Endothelial cell of umbilical vein (primary cell): ENCODE measurements around the gene LOXL4. TPM values are rescaled to one million over a fixed set of nuclear protein-coding genes. Genes with fewer than 3 reads are reported as not detected.
A peak's percentile ranks its signal among the peaks of the same experiment; 100 is the strongest.

Experiments
- Bru-seq: library from RNA; stranded (reverse); fragments of 400-500 nt; gene quantifications from one replicate; lab custom pipeline; 2021; lab: Mats Ljungman, UMichigan
- BruChase-seq, 2 experiments: library from RNA; stranded (reverse); fragments of 400-500 nt; gene quantifications; one replicate each; lab custom pipeline; 2021; lab: Mats Ljungman, UMichigan
- BruUV-seq: library from RNA; stranded (reverse); fragments of 400-500 nt; replicated peaks from 2 replicates; lab custom pipeline; 2021; lab: Mats Ljungman, UMichigan
- CTCF ChIA-PET: fragments of 300-600, 350-600 bp; sonication (Branson Sonifier 250); formaldehyde crosslinking; loops from one replicate; lab custom pipeline; 2021; ENCODE audit warnings: antibody characterized with exemption, inconsistent platforms; lab: Charles Lee
- POLR2A ChIA-PET: fragments of 300-600, 350-600 bp; sonication (Branson Sonifier 250); formaldehyde crosslinking; loops from one replicate; lab custom pipeline; 2021; ENCODE audit warnings: antibody characterized with exemption, inconsistent platforms; lab: Charles Lee
- DNase-seq: peaks from one replicate; pipeline ENCODE4 v3.0.0-alpha.2; 2011; ENCODE audit warnings: low read depth, low spot score
- FAIRE-seq: peaks from 2 replicates; lab custom pipeline; 2011; peaks lifted over from hg19 to GRCh38; lab: Jason Lieb, UNC
- H2AFZ ChIP-seq: 2 replicates; pipeline ENCODE4 v1.6.0; 2012; ENCODE audit warnings: low read depth, low read length, control low read depth, inconsistent platforms
- H3K27ac ChIP-seq: 2 replicates; pipeline ENCODE4 v1.5.1; 2011; ENCODE audit warnings: low read depth, mild to moderate bottlenecking, control low read depth, low read length, moderate library complexity; ENCODE audit not compliant: insufficient read depth
- H3K27me3 ChIP-seq, 2 experiments: 2 replicates each; pipeline versions ENCODE4 v1.6.0 to v1.6.1; 2011; ENCODE audit warnings: low read length in 2 of 2, mixed read lengths in 1 of 2; ENCODE audit not compliant: control insufficient read depth in 2 of 2, insufficient read depth in 2 of 2
- H3K36me3 ChIP-seq, 2 experiments: 2 replicates in 1 of 2; 3 replicates in 1 of 2; pipeline ENCODE4 v1.5.1; 2011; ENCODE audit warnings: low read length in 2 of 2, mild to moderate bottlenecking in 1 of 2, moderate library complexity in 1 of 2; ENCODE audit not compliant: control insufficient read depth in 2 of 2, insufficient read depth in 2 of 2; ENCODE audit errors: extremely low read depth in 1 of 2
- H3K4me1 ChIP-seq: 3 replicates; pipeline ENCODE4 v1.5.1; 2011; ENCODE audit warnings: mild to moderate bottlenecking, low read length; ENCODE audit not compliant: control insufficient read depth, insufficient read depth; ENCODE audit errors: extremely low read depth
- H3K4me2 ChIP-seq: 2 replicates; pipeline ENCODE4 v1.6.1; 2011; ENCODE audit warnings: low read length, control low read depth, mixed read lengths; ENCODE audit not compliant: insufficient read depth
- H3K4me3 ChIP-seq, 3 experiments: fragments of 200-600 bp in 1 of 3; sonication (generic), shearing (Covaris generic) in 1 of 3; replicated peaks in 1 of 3; 2 replicates each; pipeline ENCODE4 v1.5.1; 2011 to 2016; ENCODE audit warnings: control low read depth in 3 of 3, low read length in 3 of 3, mild to moderate bottlenecking in 2 of 3, inconsistent platforms in 1 of 3, low read depth in 1 of 3, moderate library complexity in 1 of 3; ENCODE audit not compliant: insufficient read depth in 1 of 3
- H3K79me2 ChIP-seq: 2 replicates; pipeline ENCODE4 v1.6.0; 2012; ENCODE audit warnings: low read length, inconsistent platforms; ENCODE audit not compliant: control insufficient read depth, insufficient read depth
- H3K9ac ChIP-seq: replicated peaks from 2 replicates; pipeline ENCODE3; 2011; ENCODE audit warnings: low read length, control low read depth; ENCODE audit not compliant: insufficient read depth; ENCODE audit errors: extremely low read depth
- H3K9me1 ChIP-seq: replicated peaks from 3 replicates; pipeline ENCODE4 v1.6.0; 2011; ENCODE audit warnings: mild to moderate bottlenecking, low read length; ENCODE audit not compliant: control insufficient read depth, insufficient read depth; ENCODE audit errors: extremely low read depth
- H3K9me3 ChIP-seq: replicated peaks from 2 replicates; pipeline ENCODE4 v1.5.1; 2012; ENCODE audit warnings: low read length, inconsistent platforms; ENCODE audit not compliant: control insufficient read depth, insufficient read depth
- H4K20me1 ChIP-seq: replicated peaks from 2 replicates; pipeline ENCODE3; 2011; ENCODE audit warnings: mild to moderate bottlenecking, low read length; ENCODE audit not compliant: control insufficient read depth, insufficient read depth; ENCODE audit errors: extremely low read depth
- EZH2 ChIP-seq: IDR thresholded peaks from 2 replicates; pipeline ENCODE4 v1.6.1; 2012; ENCODE audit warnings: borderline replicate concordance, low read depth, mild to moderate bottlenecking, moderate library complexity, low read length, inconsistent platforms; ENCODE audit not compliant: severe bottlenecking
- FOS ChIP-seq: IDR thresholded peaks from 2 replicates; pipeline ENCODE4 v1.6.1; 2011; ENCODE audit warnings: mild to moderate bottlenecking, low read length, moderate library complexity, borderline replicate concordance; ENCODE audit not compliant: insufficient read depth
- GATA2 ChIP-seq: IDR thresholded peaks from 2 replicates; pipeline ENCODE4 v1.7.0; 2011; ENCODE audit warnings: low read depth, mild to moderate bottlenecking, moderate library complexity, mixed read lengths, low read length; ENCODE audit not compliant: insufficient read length, insufficient read depth
- JUN ChIP-seq: IDR thresholded peaks from 2 replicates; pipeline ENCODE4 v1.6.1; 2011; ENCODE audit warnings: borderline replicate concordance, low read depth; ENCODE audit not compliant: insufficient read length, insufficient read depth
- MAX ChIP-seq: IDR thresholded peaks from 2 replicates; pipeline ENCODE4 v1.6.1; 2011; ENCODE audit not compliant: insufficient read depth, insufficient read length
- MYC ChIP-seq: IDR thresholded peaks from one replicate; pipeline ENCODE4 v1.6.1; 2011; ENCODE audit warnings: mild to moderate bottlenecking, low read depth, low read length
- POLR2A ChIP-seq: IDR thresholded peaks from 2 replicates; pipeline ENCODE4 v1.6.1; 2012; ENCODE audit warnings: low read depth, mild to moderate bottlenecking, control low read depth, low read length
- POLR2AphosphoS5 ChIP-seq: IDR thresholded peaks from 2 replicates; pipeline ENCODE4 v1.6.1; 2012; ENCODE audit warnings: low read depth, mild to moderate bottlenecking, control low read depth, low read length, moderate library complexity; ENCODE audit not compliant: insufficient read depth
- dilution Hi-C: fragments of 300-500 bp; cut with MboI; formaldehyde crosslinking; loops from one replicate; pipeline ENCODE4 v1.15.0; 2019; ENCODE audit warnings: low sequenced_read_pairs; ENCODE audit not compliant: extremely low pct_ligation_motif_present
- intact Hi-C: fragments of 100-400 bp; cut with micrococcal nuclease; formaldehyde crosslinking; loops from one replicate; pipeline ENCODE4 v1.10.0; 2022
- long read RNA-seq: library from polyadenylated mRNA; stranded (forward); transcript quantifications from one replicate; pipeline ENCODE4 v2.0.0, GENCODE V29; 2021
- polyA minus RNA-seq, 3 experiments: library from RNA; depleted of rRNA, polyadenylated mRNA; stranded (reverse); fragments of >200 nt; gene quantifications; 1 replicate in 1 of 3; 2 replicates in 2 of 3; pipeline ENCODE4 v1.2.3, GENCODE V29; 2011
- polyA plus RNA-seq, 4 experiments: library from polyadenylated mRNA; depleted of rRNA in 3 of 4; stranded (reverse) in 3 of 4; unstranded in 1 of 4; fragments of >200 nt; gene quantifications; 2 replicates each; pipeline versions ENCODE4 v1.2.1 to v1.2.3, GENCODE V29; 2011 to 2012; ENCODE audit warnings: missing spikeins in 1 of 4
- total RNA-seq: library from RNA; stranded (reverse); gene quantifications from 2 replicates; pipeline ENCODE4 v1.2.3, GENCODE V29; 2021
- TF ChIP-seq, protein P1 (sequence below), 2 donors: IDR thresholded peaks; 1 replicate in 1 of 2; 2 replicates in 1 of 2; pipeline ENCODE4 v1.5.1; 2011; ENCODE audit warnings: low read length in 2 of 2, mild to moderate bottlenecking in 2 of 2, moderate library complexity in 2 of 2, control low read depth in 1 of 2, inconsistent platforms in 1 of 2, low read depth in 1 of 2; ENCODE audit not compliant: insufficient read depth in 1 of 2; ENCODE audit errors: extremely low read depth in 1 of 2

Gene LOXL4
- total RNA-seq (0.92 and 1.4 TPM in 2 replicates), polyA plus RNA-seq (1.8 and 1.9 TPM in 2 replicates), polyA minus RNA-seq (1.5 and 3.2 TPM in 2 replicates), Bru-seq, nascent RNA (percentile 21 among the genes with signal in this experiment), BruChase-seq, experiment 1, labeled RNA remaining after a 6-hour chase (percentile 10 among the genes with signal in this experiment), BruChase-seq, experiment 2, labeled RNA remaining after a 2-hour chase (not detected)
- polyA plus RNA-seq (2011; cell fraction: cytosol; rRNA removed) = 1.3 and 1.9 TPM in 2 replicates
- polyA plus RNA-seq (2011; cell fraction: nucleus; rRNA removed) = 1.6 and 1.8 TPM in 2 replicates
- polyA plus RNA-seq (2012) = 1.4 and 2.2 TPM in 2 replicates
- not detected for polyA minus RNA-seq (2011; cell fraction: cytosol; rRNA and poly(A)+ RNA removed)
- polyA minus RNA-seq (2011; cell fraction: nucleus; rRNA and poly(A)+ RNA removed) = 0.58 and 0.67 TPM in 2 replicates
- long read RNA-seq, partial matches to known transcripts = 0 of 2 reads
- long read RNA-seq, other reads (novel, unspliced or antisense) = 0 of 2 reads

DNA sequence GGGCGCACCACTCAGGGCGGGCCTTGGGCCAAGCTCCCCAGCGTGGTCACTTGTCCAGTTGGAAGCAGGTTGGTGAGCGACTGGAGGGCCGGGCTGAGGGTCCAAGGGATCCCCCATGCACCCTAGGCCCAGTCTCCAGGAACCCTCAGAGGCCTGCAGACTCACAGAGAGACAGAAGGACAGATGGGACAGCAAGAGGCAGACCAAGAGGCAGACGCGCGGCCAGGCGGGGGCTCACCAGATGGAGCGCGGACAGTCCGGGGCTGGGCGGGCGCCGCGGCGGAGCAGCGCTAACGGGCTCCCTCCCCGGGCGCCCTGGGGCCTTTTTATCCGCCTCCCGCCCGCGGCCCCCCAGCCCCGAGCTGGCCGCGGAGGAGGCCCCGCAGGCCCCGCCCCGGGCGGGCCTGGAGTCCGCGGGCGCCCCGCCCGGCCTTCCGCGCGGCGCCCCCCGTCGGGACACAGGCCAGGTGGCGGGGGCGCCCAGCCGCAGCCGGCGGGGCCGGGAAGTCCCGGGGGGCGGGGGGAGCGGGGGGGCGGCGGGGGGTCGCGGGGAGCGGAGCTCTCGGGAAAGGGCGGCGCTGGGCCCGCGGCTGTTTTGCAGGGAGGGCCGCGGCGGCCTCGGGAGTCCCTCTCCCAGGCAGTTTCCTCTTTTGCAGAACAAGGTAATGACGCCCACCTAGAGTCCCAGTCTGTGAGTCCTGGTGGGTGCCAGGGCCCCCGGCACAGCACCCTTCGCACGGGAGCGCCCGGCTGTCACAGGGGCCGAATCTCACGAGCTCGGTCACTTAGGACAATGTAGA, at the start of gene LOXL4:
LOXL4 (minus strand) TSS at position 301 of the 800 bp plus-strand sequence. CDS start 5,175 bp downstream, outside the sequence.
- Histone ChIP-seq H3K27ac (peak within 1 kb of the TSS; percentile 15), H3K27me3 (no peaks in the 10 kb centered on the region), H3K9me3 (no peaks in the 10 kb centered on the region), H3K36me3 (no peaks in the 10 kb centered on the region), H3K4me2 (peak within 1 kb of the TSS; percentile 60), H3K4me1 (peaks cover 17% of the 10 kb centered on the region), H2AFZ (peak within 1 kb of the TSS; percentile 83), H3K9ac (peak within 1 kb of the TSS; percentile 44), H4K20me1 (no peaks in the 10 kb centered on the region), H3K4me3 (peak within 1 kb of the TSS in 2 of 3 experiments; percentile 37 to 50), H3K79me2 (no peaks in the 10 kb centered on the region), H3K9me1 (no peaks in the 10 kb centered on the region)
- TF ChIP-seq MYC (no peak), FOS (no peak), POLR2AphosphoS5 (no peak), MAX (no peak), JUN (no peak), POLR2A (no peak), GATA2 (no peak), EZH2 (no peak)
- TF ChIP-seq, protein P1, sequence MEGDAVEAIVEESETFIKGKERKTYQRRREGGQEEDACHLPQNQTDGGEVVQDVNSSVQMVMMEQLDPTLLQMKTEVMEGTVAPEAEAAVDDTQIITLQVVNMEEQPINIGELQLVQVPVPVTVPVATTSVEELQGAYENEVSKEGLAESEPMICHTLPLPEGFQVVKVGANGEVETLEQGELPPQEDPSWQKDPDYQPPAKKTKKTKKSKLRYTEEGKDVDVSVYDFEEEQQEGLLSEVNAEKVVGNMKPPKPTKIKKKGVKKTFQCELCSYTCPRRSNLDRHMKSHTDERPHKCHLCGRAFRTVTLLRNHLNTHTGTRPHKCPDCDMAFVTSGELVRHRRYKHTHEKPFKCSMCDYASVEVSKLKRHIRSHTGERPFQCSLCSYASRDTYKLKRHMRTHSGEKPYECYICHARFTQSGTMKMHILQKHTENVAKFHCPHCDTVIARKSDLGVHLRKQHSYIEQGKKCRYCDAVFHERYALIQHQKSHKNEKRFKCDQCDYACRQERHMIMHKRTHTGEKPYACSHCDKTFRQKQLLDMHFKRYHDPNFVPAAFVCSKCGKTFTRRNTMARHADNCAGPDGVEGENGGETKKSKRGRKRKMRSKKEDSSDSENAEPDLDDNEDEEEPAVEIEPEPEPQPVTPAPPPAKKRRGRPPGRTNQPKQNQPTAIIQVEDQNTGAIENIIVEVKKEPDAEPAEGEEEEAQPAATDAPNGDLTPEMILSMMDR (IDR thresholded peaks at IDR 0.05; ENCODE audit: extremely low read depth in 1 of 2, insufficient read depth in 1 of 2, low read depth in 1 of 2, low read length in 2 of 2) = no peak
- DNase-seq (no peak), FAIRE-seq (peak; percentile 8)
- CTCF ChIA-PET = interaction anchor here (0.9 to 4.2 kb wide), 3 partner anchors 25 to 76 kb away, joined by 3 to 25 read pairs (median 3); no protein-coding TSS in a partner anchor
- BruUV-seq = no TSS peak
- dilution Hi-C loops (no loop called here), intact Hi-C loops (loop anchor here (2.0 kb wide), 1 partner anchor 193 kb away; no protein-coding TSS in a partner anchor)
- POLR2A ChIA-PET = no interaction called here
